Activated naive CD4-positive, alpha-beta T cell treated with anti-CD3 and anti-CD28 coated beads for 36 hours (primary cell): ENCODE measurements around the gene TFB1M. TPM values are rescaled to one million over a fixed set of nuclear protein-coding genes. Genes with fewer than 3 reads are reported as not detected.
A peak's percentile ranks its signal among the peaks of the same experiment; 100 is the strongest.
"Not testable (repeated sequence)": the region's sequence is repeated elsewhere in the genome, so short reads cannot be mapped to it uniquely, and the experiment has no call there.

ENCODE experiments used
- CTCF ChIA-PET: fragments of 350-600 bp; sonication (Branson Sonifier 250); formaldehyde crosslinking; loops from one replicate; lab custom pipeline; 2021; ENCODE audit warnings: antibody characterized with exemption; lab: Charles Lee
- DNase-seq: peaks from one replicate; pipeline ENCODE4 v3.0.0-alpha.2; 2020
- H3K27ac Mint-ChIP-seq: one replicate; pipeline ENCODE4 v1.8.0; 2021; ENCODE audit warnings: mild to moderate bottlenecking, mixed read lengths
- H3K27me3 Mint-ChIP-seq: one replicate; pipeline ENCODE4 v1.8.0; 2021; ENCODE audit warnings: low read depth, mixed read lengths
- H3K36me3 Mint-ChIP-seq: one replicate; pipeline ENCODE4 v1.8.0; 2021; ENCODE audit warnings: low read depth, mixed read lengths
- H3K4me1 Mint-ChIP-seq: one replicate; pipeline ENCODE4 v1.8.0; 2021; ENCODE audit warnings: low read depth, mixed read lengths
- H3K4me3 Mint-ChIP-seq: one replicate; pipeline ENCODE4 v1.8.0; 2021; ENCODE audit warnings: mild to moderate bottlenecking, moderate library complexity, mixed read lengths
- H3K9me3 Mint-ChIP-seq: one replicate; pipeline ENCODE4 v1.8.0; 2021; ENCODE audit warnings: mixed read lengths
- intact Hi-C: fragments of 100-400 bp; cut with micrococcal nuclease; formaldehyde crosslinking; loops from one replicate; pipeline ENCODE4 v1.15.1; 2023
- total RNA-seq, 2 experiments: library from RNA; stranded (reverse); gene quantifications; one replicate each; pipeline ENCODE4 v1.2.3, GENCODE V29; 2021

The TFB1M gene
- total RNA-seq = 10 to 100 TPM; 38.7 to 45.3 TPM

- no peaks in the 10 kb centered on the region for H3K9me3 Mint-ChIP-seq
- peak within 1 kb of the TSS; percentile 97 for H3K4me3 Mint-ChIP-seq
- CTCF ChIA-PET = interaction anchor here (0.6 to 2.9 kb wide), 4 partner anchors 21 to 1060 kb away, joined by 3 to 14 read pairs (median 4); no protein-coding TSS in a partner anchor
- H3K27me3 Mint-ChIP-seq = no peaks in the 10 kb centered on the region
- peak; percentile 99 for DNase-seq
- peak within 1 kb of the TSS; percentile 93 for H3K27ac Mint-ChIP-seq
- H3K4me1 Mint-ChIP-seq = peaks cover 30% of the 10 kb centered on the region
- intact Hi-C loops = loop anchor here (1.0 to 10.0 kb wide), 16 partner anchors 90 to 1707 kb away; no protein-coding TSS in a partner anchor
- H3K36me3 Mint-ChIP-seq = peaks cover 22% of the 10 kb centered on the region
These were observed at the start of gene TFB1M for GRCh38 chr6:155314092-155314772. Gene TFB1M, minus strand, starts transcription at chr6:155314484. Its CDS starts 56 bp downstream, at chr6:155314428.

GRCh38 chr6:155364021-155364420 is 49.7 kb upstream of the TFB1M start:
- H3K27ac Mint-ChIP-seq, CTCF ChIA-PET, H3K36me3 Mint-ChIP-seq: not testable (repeated sequence)

GRCh38 chr6:155362968-155363632 is 48.8 kb upstream of the TFB1M start:
- DNase-seq, H3K36me3 Mint-ChIP-seq, intact Hi-C loops, CTCF ChIA-PET, H3K4me3 Mint-ChIP-seq, H3K27ac Mint-ChIP-seq, H3K9me3 Mint-ChIP-seq, H3K27me3 Mint-ChIP-seq, H3K4me1 Mint-ChIP-seq: not testable (repeated sequence)

More at GRCh38 chr6:155364021-155364420, 49.7 kb upstream of the TFB1M start:
- H3K4me3 Mint-ChIP-seq, H3K4me1 Mint-ChIP-seq, H3K27me3 Mint-ChIP-seq, DNase-seq, intact Hi-C loops, H3K9me3 Mint-ChIP-seq: not testable (repeated sequence)

- CTCF ChIA-PET = no interaction called here
- Mint-ChIP-seq H3K27me3 (peaks cover under 1% of the 10 kb centered on the region), H3K27ac (no peak overlapping the region), H3K9me3 (peaks cover 16% of the 10 kb centered on the region), H3K36me3 (peaks cover 5% of the 10 kb centered on the region), H3K4me3 (no peak overlapping the region), H3K4me1 (no peaks in the 10 kb centered on the region)
- DNase-seq = no peak
- intact Hi-C loops = no loop called here
These were observed 39.9 kb upstream of the TFB1M start for GRCh38 chr6:155354167-155354566.

- peaks cover 19% of the 10 kb centered on the region for H3K9me3 Mint-ChIP-seq
- DNase-seq = no peak
- intact Hi-C loops = no loop called here
- peaks cover 5% of the 10 kb centered on the region for H3K36me3 Mint-ChIP-seq
- H3K4me3 Mint-ChIP-seq = no peak overlapping the region
- no peak overlapping the region for H3K27ac Mint-ChIP-seq
- H3K27me3 Mint-ChIP-seq = peaks cover 2% of the 10 kb centered on the region
- CTCF ChIA-PET = interaction anchor here (0.5 to 0.8 kb wide), 2 partner anchors 8 to 13 kb away, joined by 3 to 8 read pairs; no protein-coding TSS in a partner anchor
- H3K4me1 Mint-ChIP-seq = peaks cover 6% of the 10 kb centered on the region
These were observed 38.5 kb upstream of the TFB1M start for GRCh38 chr6:155352811-155353210.

GRCh38 chr6:155352130-155352420 is 37.8 kb upstream of the TFB1M start:
- H3K27ac Mint-ChIP-seq = no peak overlapping the region
- CTCF ChIA-PET = interaction anchor here (0.8 kb wide), 1 partner anchor 12 kb away, joined by 3 read pairs; no protein-coding TSS in a partner anchor
- peaks cover 26% of the 10 kb centered on the region for H3K9me3 Mint-ChIP-seq
- peaks cover 5% of the 10 kb centered on the region for H3K36me3 Mint-ChIP-seq
- peaks cover 2% of the 10 kb centered on the region for H3K27me3 Mint-ChIP-seq
- intact Hi-C loops = no loop called here
- DNase-seq = no peak
- peaks cover 8% of the 10 kb centered on the region for H3K4me1 Mint-ChIP-seq
- no peak overlapping the region for H3K4me3 Mint-ChIP-seq

GRCh38 chr6:155351273-155352129 is 37.2 kb upstream of the TFB1M start:
- H3K9me3 Mint-ChIP-seq = peaks cover 32% of the 10 kb centered on the region
- no peak for DNase-seq
- peaks cover 2% of the 10 kb centered on the region for H3K27me3 Mint-ChIP-seq
- H3K4me1 Mint-ChIP-seq = peaks cover 8% of the 10 kb centered on the region
- CTCF ChIA-PET = interaction anchor here (0.7 to 0.8 kb wide), 2 partner anchors 12 to 74 kb away, joined by 3 to 4 read pairs; no protein-coding TSS in a partner anchor
- H3K4me3 Mint-ChIP-seq = no peak overlapping the region
- intact Hi-C loops = no loop called here
- H3K27ac Mint-ChIP-seq = no peak overlapping the region
- peaks cover 9% of the 10 kb centered on the region for H3K36me3 Mint-ChIP-seq

GRCh38 chr6:155349956-155350355 is 35.7 kb upstream of the TFB1M start:
- DNase-seq = no peak
- Mint-ChIP-seq H3K4me3 (no peak overlapping the region), H3K4me1 (peaks cover 8% of the 10 kb centered on the region), H3K9me3 (peaks cover 34% of the 10 kb centered on the region), H3K27ac (no peak overlapping the region), H3K36me3 (peaks cover 12% of the 10 kb centered on the region), H3K27me3 (peaks cover 2% of the 10 kb centered on the region)
- intact Hi-C loops = no loop called here
- CTCF ChIA-PET = interaction anchor here (1.3 kb wide), 1 partner anchor 22 kb away, joined by 4 read pairs; no protein-coding TSS in a partner anchor

- CTCF ChIA-PET = interaction anchor here (1.3 kb wide), 1 partner anchor 22 kb away, joined by 4 read pairs; no protein-coding TSS in a partner anchor
- no peak for DNase-seq
- intact Hi-C loops = no loop called here
- Mint-ChIP-seq H3K4me3 (no peak overlapping the region), H3K4me1 (peaks cover 8% of the 10 kb centered on the region), H3K27me3 (peaks cover 2% of the 10 kb centered on the region), H3K27ac (no peak overlapping the region), H3K9me3 (peaks cover 29% of the 10 kb centered on the region), H3K36me3 (peaks cover 8% of the 10 kb centered on the region)
These were observed 34.8 kb upstream of the TFB1M start for GRCh38 chr6:155349129-155349528.

GRCh38 chr6:155347800-155348199 is 33.5 kb upstream of the TFB1M start:
- H3K27ac Mint-ChIP-seq = no peak overlapping the region
- H3K4me3 Mint-ChIP-seq = no peak overlapping the region
- intact Hi-C loops = no loop called here

GRCh38 chr6:155346957-155347356 is 32.7 kb upstream of the TFB1M start:
- Mint-ChIP-seq H3K4me3 (no peak overlapping the region), H3K36me3 (peaks cover 7% of the 10 kb centered on the region), H3K27ac (no peak overlapping the region), H3K9me3 (peaks cover 22% of the 10 kb centered on the region), H3K27me3 (peaks cover 2% of the 10 kb centered on the region), H3K4me1 (peaks cover 8% of the 10 kb centered on the region)
- CTCF ChIA-PET = interaction anchor here (0.5 to 0.6 kb wide), 2 partner anchors 82 to 828 kb away, joined by 3 read pairs; no protein-coding TSS in a partner anchor
- DNase-seq = no peak
- intact Hi-C loops = no loop called here

More at GRCh38 chr6:155347800-155348199, 33.5 kb upstream of the TFB1M start:
- CTCF ChIA-PET = no interaction called here
- H3K9me3 Mint-ChIP-seq = peaks cover 22% of the 10 kb centered on the region
- peaks cover 2% of the 10 kb centered on the region for H3K27me3 Mint-ChIP-seq
- H3K36me3 Mint-ChIP-seq = peaks cover 7% of the 10 kb centered on the region
- DNase-seq = no peak
- peaks cover 8% of the 10 kb centered on the region for H3K4me1 Mint-ChIP-seq
